HAP-1 (cell line): Measurements from ENCODE around the gene ARHGAP33.
"Not testable (repeated sequence)": the region's sequence is repeated elsewhere in the genome, so short reads cannot be mapped to it uniquely, and the experiment has no call there.

Experiments used
- DNase-seq, 2 experiments: peaks; one replicate each; pipeline ENCODE4 v3.0.0-alpha.2; 2016 to 2020; ENCODE audit warnings: low spot score in 2 of 2
- H3K27me3 ChIP-seq: fragments of 250-450 bp; sonication (Bioruptor Pico); 2 replicates; pipeline ENCODE4 v1.5.1; 2020; ENCODE audit warnings: low read depth, mild to moderate bottlenecking, moderate library complexity
- H3K36me3 ChIP-seq: fragments of 250-450 bp; sonication (Bioruptor Pico); replicated peaks from 2 replicates; pipeline ENCODE4 v1.5.1; 2020; ENCODE audit warnings: mild to moderate bottlenecking
- H3K4me1 ChIP-seq: fragments of 250-450 bp; sonication (Bioruptor Pico); 2 replicates; pipeline ENCODE4 v1.5.1; 2020; ENCODE audit warnings: mild to moderate bottlenecking
- H3K4me3 ChIP-seq: fragments of 250-450 bp; sonication (Bioruptor Pico); 2 replicates; pipeline ENCODE4 v1.5.1; 2020; ENCODE audit warnings: mild to moderate bottlenecking, moderate library complexity
- H3K9me3 ChIP-seq: fragments of 250-450 bp; sonication (Bioruptor Pico); 2 replicates; pipeline ENCODE4 v1.5.1; 2020; ENCODE audit warnings: mild to moderate bottlenecking, moderate library complexity
- in situ Hi-C: fragments of 300-500 bp; cut with MboI; formaldehyde crosslinking; loops from 3 replicates; pipeline ENCODE4 v1.14.3; 2020; ENCODE audit warnings: low sequenced_read_pairs, inconsistent platforms, mixed read lengths

The ARHGAP33 gene

DNA sequence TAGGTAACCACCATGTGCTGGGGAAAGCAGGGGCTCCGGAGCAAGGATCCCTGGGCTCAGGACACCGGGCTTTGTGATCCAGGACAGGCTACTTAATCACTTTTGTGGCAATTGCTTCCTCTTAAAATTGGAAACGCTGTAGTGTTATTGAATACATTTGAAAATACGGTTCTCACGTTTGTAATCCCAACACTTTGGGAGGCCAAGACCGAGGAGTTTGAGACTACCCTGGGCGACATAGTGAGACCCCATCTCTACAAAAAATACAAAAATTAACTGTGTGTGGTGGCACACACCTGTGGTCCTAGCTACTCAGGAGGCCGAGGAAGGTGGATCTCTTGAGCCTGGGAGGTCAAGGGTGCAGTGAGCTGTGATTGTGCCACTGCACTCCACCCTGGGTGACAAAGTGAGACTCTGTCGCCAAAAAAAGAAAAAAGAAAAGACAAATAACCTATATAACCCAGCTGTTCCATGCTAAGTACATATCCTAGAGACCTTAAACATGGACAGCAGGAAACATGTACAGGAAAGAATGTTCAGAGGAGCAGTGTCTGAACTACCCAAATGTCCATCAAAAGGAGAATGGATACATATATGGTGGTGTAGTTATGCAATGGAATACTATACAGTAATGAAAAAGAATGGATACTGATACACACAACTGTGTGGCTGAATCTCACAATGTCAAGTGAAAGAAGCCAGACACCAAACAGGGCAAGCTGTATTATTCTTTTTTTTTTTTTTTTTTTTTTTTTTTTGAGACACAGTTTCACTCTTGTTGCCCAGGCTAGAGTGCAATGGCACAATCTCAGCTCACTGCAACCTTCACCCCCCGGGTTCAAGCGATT, 37.9 kb downstream of the ARHGAP33 start:
- no peak for DNase-seq
- in situ Hi-C loops: no loop called here
- Histone ChIP-seq H3K27me3 (no peaks in the 10 kb centered on the region), H3K4me3 (no peak overlapping the region), H3K4me1 (no peaks in the 10 kb centered on the region), H3K9me3 (no peaks in the 10 kb centered on the region), H3K36me3 (no peaks in the 10 kb centered on the region)

DNA sequence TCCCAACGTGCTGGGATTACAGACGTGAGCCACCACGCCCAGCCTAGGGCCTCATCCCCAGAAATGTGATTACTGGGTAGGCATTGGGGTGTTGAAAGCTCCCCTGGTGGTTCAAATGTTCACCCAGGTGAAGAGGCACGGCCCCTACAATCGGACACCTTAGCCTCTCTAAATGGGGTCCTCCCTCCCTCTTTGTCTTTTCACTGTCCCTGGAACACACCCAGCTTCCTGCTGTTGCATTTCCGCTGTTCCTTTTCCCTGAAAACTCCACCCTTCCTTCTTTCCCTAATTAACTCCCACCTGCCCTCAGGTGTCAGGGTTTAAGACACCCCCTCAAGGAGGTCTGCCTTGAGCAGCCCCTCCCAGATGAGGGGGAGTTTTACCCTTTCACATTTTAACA, 40.9 kb downstream of the ARHGAP33 start:
- Histone ChIP-seq H3K36me3 (no peaks in the 10 kb centered on the region), H3K4me1 (peaks cover 4% of the 10 kb centered on the region; the same call in 1 of the 2 replicates), H3K4me3 (no peak overlapping the region), H3K27me3 (no peaks in the 10 kb centered on the region; the same call in 1 of the 2 replicates), H3K9me3 (no peaks in the 10 kb centered on the region)
- no peak for DNase-seq
- in situ Hi-C loops: no loop called here

DNA sequence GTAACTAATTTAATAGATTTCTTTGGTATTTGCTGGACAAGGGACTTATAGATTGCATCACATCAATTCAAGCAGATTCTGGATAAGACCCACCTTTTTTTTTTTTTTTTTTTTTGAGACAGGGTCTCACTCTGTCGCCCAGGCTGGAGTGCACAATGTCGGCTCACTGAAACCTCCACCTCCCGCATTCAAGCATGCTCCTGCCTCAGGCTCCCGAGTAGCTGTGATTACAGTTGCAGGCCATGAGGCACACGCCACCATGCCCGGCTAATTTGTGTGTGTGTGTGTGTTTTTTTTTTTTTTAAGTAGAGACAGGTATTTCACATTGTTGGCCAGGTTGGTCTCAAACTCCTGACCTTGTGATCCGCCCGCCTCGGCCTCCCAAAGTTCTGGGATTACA, 41.5 kb downstream of the ARHGAP33 start:
- Histone ChIP-seq H3K36me3 (no peaks in the 10 kb centered on the region), H3K4me1 (peaks cover 4% of the 10 kb centered on the region; the same call in 1 of the 2 replicates), H3K9me3 (no peaks in the 10 kb centered on the region), H3K4me3 (no peak overlapping the region), H3K27me3 (no peaks in the 10 kb centered on the region; the same call in 1 of the 2 replicates)
- in situ Hi-C loops: no loop called here
- DNase-seq: no peak

DNA sequence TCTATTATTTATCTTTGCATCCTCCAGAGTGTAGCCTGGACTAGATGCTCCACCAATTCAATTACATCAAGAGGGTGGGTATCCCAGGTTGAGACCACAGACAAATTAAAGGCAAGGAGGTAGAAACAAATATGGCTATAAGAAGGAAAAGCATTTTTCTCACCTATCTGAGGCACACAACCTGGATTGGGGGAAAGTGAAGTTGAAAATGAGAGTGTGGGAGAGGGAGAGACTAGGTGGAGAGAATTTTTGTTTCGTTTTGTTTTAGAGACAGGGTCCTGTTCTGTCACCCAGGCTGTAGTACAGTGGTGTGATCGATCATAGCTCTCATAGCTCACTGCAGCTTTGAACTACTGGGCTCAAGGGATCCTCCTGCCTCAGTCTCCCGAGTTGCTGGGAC, 43.1 kb downstream of the ARHGAP33 start:
- Histone ChIP-seq H3K9me3 (no peaks in the 10 kb centered on the region), H3K36me3 (no peaks in the 10 kb centered on the region), H3K27me3 (no peaks in the 10 kb centered on the region; the same call in 1 of the 2 replicates), H3K4me1 (peaks cover 4% of the 10 kb centered on the region; the same call in 1 of the 2 replicates), H3K4me3 (no peak overlapping the region)
- no peak for DNase-seq
- in situ Hi-C loops: no loop called here

DNA sequence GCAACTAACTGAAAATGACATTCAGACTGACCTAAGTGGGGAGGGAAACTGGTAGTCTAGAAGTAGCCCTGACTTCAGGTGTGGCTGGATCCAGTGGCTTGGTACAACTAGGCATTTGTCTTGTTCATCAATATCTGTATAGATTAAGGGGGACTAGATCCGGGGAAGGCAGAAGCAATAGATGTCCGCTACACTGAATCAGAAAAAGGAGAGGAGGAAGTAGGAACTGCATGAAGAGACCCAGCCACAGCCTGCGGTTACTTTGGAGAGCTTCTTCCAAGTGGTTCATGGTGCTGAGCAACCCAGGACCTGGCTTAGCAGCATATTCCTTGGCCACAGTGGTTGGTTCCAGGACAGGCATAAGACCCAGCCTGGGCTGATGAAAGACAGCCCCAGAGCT, 47.2 kb downstream of the ARHGAP33 start:
- H3K36me3 ChIP-seq: no peaks in the 10 kb centered on the region
- H3K9me3 ChIP-seq: no peaks in the 10 kb centered on the region
- in situ Hi-C loops: no loop called here
- peaks cover 4% of the 10 kb centered on the region; the same call in 1 of the 2 replicates for H3K4me1 ChIP-seq
- no peak overlapping the region for H3K4me3 ChIP-seq
- DNase-seq: no peak
- peaks cover 7% of the 10 kb centered on the region for H3K27me3 ChIP-seq

DNA sequence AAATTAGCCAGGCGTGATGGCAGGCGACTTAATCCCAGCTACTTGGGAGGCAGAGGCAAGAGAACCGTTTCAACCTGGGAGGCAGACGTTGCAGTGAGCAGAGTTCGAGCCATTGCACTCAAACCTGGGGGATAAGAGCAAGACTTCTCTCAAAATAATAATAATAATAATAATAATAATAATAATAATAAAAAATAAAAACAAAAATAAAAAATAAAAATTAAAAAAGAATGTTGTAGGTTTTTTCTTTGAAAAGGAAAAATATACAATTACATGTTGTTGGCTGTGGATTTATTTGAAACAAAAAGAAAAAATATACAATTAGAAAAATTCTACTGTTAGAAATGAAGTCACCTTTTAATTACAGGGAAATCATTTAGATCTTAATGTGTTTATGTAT, 48.8 kb downstream of the ARHGAP33 start:
- in situ Hi-C loops: no loop called here

DNA sequence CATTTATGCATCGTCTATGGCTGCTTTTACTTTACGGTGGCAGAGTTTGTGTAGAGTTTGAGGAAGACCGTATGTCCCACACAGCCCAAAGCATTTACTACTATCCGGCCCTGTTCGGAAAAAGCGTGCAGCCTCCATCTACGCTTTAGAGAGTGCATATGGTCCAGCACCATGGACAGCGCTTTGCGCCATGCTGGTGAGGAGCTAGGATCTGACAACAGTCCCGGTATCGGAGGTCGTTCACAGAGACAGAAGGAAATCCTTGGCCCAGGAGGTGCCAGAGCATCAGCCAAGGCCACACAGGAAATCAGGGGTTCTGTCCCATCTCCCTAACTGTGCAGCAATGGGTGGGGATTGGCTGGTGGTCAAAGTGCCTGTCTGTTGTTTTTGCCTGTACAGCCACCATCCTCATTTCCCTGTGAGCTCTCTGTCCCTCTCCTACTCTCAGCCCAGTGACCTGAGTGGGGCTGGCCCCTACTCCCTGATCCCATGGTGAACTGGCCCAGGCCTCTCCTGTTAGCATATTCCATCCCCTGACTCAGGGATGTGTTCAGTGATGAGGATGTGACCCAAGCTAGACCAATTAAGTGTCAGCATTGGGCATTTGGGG, 53.4 kb downstream of the ARHGAP33 start:
- Histone ChIP-seq H3K36me3 (no peaks in the 10 kb centered on the region), H3K4me1 (no peaks in the 10 kb centered on the region), H3K9me3 (no peaks in the 10 kb centered on the region), H3K4me3 (no peak overlapping the region), H3K27me3 (peaks cover 30% of the 10 kb centered on the region)
- in situ Hi-C loops: no loop called here
- peak; percentile 29 to 85 for DNase-seq

More for the DNA sequence above, 48.8 kb downstream of the ARHGAP33 start:
- Histone ChIP-seq H3K36me3 (no peaks in the 10 kb centered on the region), H3K27me3 (peaks cover 9% of the 10 kb centered on the region), H3K4me1 (peaks cover 4% of the 10 kb centered on the region; the same call in 1 of the 2 replicates), H3K4me3 (no peak overlapping the region), H3K9me3 (no peaks in the 10 kb centered on the region)
- DNase-seq: no peak

DNA sequence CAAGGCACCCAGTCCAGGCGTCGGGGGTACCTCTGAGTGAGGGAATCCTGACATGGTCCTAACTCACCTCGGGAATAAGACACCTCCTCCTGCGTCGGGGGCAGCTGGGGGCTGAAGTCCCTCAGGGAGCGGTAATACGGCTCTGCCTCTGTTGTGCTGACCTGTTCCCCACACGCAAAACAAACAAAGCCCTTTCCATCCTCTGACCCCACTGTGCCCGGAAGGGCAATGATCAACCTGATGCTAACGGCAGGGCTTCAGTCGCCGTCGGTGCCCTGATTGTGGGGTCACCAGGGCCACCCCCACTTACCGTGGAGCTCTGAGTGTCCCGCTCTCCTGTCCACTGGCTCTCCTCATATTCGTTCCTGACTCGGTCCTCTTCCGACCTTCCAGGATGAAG, 55.6 kb downstream of the ARHGAP33 start:
- peaks cover 34% of the 10 kb centered on the region for H3K27me3 ChIP-seq
- DNase-seq: no peak
- no peaks in the 10 kb centered on the region for H3K4me1 ChIP-seq
- no peaks in the 10 kb centered on the region for H3K9me3 ChIP-seq
- in situ Hi-C loops: no loop called here
- no peak overlapping the region for H3K4me3 ChIP-seq
- no peaks in the 10 kb centered on the region for H3K36me3 ChIP-seq

DNA sequence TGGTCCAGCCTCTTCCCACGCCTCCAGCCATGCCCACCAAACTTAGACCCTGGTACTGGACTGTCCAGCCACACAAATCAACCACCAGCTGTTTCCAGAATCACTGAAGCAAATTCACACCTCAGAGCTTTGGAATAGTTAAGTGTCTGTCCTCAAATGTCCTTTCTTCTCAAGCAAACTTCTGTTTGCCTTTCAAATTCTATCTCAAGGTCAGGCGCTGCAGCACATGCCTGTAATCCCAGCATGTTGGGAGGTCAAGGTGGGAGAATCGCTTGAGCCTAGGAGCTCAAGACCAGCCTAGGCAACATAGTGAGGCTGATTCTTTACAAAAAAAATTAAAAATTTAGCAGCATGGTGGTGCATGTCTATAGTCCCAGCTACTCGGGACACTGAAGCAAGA, 56.7 kb downstream of the ARHGAP33 start:
- Histone ChIP-seq H3K27me3 (peaks cover 33% of the 10 kb centered on the region), H3K4me1 (no peaks in the 10 kb centered on the region), H3K36me3 (no peaks in the 10 kb centered on the region), H3K9me3 (no peaks in the 10 kb centered on the region), H3K4me3 (no peak overlapping the region)
- DNase-seq: no peak
- in situ Hi-C loops: no loop called here

DNA sequence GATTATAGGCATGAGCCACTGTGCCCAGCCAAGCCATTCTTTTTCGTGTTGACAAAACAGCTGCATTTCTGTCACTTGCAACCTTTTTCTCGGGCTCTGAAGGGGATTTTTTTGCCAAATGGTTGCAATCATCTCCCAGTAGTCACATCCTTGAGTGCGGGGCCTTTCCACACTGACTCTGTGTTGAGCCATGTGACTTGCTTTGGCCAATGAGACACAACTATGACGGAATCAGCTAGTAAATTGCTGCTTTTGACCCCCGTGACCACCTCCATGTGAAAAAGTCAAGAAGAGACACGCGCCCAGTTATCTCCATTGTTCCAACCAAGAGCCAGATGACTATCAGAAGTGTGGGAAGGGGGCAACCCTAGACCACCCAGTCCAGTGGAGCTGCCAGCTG, 58.6 kb downstream of the ARHGAP33 start:
- no peak for DNase-seq
- Histone ChIP-seq H3K36me3 (no peaks in the 10 kb centered on the region), H3K27me3 (peaks cover 31% of the 10 kb centered on the region), H3K4me1 (no peaks in the 10 kb centered on the region), H3K4me3 (no peak overlapping the region), H3K9me3 (no peaks in the 10 kb centered on the region)
- in situ Hi-C loops: no loop called here

DNA sequence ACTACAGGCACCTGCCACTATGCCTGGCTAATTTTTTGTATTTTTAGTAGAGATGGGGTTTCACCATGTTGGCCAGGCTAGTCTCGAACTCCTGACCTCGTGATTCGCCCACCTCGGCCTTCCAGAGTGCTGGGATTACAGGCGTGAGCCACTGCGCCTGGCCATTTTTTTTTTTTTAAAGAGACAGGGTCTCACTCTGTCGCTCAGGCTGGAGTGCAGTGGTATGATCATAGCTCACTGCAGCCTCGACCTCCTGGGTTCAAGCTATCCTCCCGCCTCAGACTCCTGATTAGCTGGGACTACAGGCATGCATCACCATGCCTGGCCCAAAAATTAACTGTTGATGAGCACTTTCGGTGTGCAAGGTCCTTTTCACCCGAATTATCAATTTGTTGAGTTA, 60.7 kb downstream of the ARHGAP33 start:
- H3K36me3 ChIP-seq, H3K4me1 ChIP-seq, H3K4me3 ChIP-seq, in situ Hi-C loops, DNase-seq, H3K9me3 ChIP-seq: not testable (repeated sequence)
- peaks cover 21% of the 10 kb centered on the region for H3K27me3 ChIP-seq
